CD1c-positive myeloid dendritic cell (primary cell): Measurements from ENCODE around the gene RRP1B.
"Not testable (repeated sequence)": the region's sequence is repeated elsewhere in the genome, so short reads cannot be mapped to it uniquely, and the experiment has no call there.

Experiments
- DNase-seq: peaks from one replicate; pipeline ENCODE4 v3.0.0-alpha.2; 2016; ENCODE audit errors: extremely low spot score

Gene RRP1B

GRCh38 chr21:43697758-43698643 is 38.6 kb downstream of the RRP1B start:
- DNase-seq, result no peak

DNA sequence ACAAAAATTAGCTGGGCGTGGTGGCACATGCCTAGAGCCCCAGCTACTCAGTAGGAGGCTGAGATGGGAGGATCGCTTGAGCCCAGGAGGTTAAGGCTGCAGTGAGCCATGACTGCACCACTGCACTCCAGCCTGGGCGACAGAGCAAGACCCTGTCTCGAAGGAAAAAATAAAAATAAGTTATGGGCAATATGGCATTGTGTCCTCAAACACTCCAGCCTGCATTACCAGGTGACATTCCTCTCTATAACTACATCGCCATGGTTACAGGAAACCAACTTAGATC is 40.1 kb downstream of the RRP1B start:
- DNase-seq, result not testable (repeated sequence)

- DNase-seq, result no peak
Observed at GRCh38 chr21:43699933-43700599, 40.7 kb downstream of the RRP1B start.

DNA sequence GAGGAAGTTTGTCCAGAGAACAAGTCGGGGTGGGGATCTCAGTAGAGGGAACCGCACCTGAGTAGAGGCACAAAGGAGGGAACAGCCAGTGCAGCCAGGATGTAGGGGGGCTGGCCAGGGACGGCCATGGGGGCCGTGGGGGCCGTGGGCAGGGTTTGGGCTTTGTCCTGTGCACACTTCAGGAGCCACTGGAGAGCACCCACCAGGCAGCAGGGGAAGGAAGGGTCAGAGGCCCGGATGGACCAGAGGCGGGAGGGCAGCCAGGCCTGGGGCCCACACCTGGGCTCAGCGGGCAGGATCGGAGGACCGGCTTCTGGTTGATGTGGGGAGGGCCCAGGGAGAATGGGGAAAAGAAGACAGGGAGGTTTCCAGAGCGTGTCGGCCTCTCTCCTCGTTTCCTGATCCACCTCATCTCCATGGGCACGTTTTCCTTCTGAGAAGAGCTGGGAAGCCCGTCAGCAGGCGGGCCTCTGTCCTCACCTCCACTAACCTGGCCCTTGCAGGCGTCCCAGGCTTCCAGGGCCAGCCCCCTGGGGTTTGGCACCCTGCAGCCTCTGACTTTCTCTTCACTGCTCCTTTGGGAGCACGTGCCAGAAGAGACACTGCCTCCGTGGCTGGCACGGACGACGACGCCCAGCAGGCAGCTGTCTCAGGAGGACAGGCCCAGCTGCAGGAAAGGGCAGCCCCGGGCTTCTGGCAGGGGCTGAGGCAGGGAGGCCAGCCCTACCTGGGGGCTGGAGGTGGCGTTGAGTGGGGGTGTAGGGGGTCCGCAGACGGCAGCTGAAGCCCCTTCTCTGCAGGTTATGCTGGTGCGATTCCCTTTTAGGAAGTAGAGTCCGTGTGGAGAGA is 42.8 kb downstream of the RRP1B start:
- no peak for DNase-seq

GRCh38 chr21:43702785-43703034 is 43.4 kb downstream of the RRP1B start:
- no peak for DNase-seq

- DNase-seq, result peak; percentile 43
Observed at GRCh38 chr21:43703035-43703880, 43.9 kb downstream of the RRP1B start.

- DNase-seq, result no peak
Observed at GRCh38 chr21:43707462-43707861, 48.1 kb downstream of the RRP1B start.

GRCh38 chr21:43708745-43709381 is 49.5 kb downstream of the RRP1B start:
- DNase-seq, result no peak

DNA sequence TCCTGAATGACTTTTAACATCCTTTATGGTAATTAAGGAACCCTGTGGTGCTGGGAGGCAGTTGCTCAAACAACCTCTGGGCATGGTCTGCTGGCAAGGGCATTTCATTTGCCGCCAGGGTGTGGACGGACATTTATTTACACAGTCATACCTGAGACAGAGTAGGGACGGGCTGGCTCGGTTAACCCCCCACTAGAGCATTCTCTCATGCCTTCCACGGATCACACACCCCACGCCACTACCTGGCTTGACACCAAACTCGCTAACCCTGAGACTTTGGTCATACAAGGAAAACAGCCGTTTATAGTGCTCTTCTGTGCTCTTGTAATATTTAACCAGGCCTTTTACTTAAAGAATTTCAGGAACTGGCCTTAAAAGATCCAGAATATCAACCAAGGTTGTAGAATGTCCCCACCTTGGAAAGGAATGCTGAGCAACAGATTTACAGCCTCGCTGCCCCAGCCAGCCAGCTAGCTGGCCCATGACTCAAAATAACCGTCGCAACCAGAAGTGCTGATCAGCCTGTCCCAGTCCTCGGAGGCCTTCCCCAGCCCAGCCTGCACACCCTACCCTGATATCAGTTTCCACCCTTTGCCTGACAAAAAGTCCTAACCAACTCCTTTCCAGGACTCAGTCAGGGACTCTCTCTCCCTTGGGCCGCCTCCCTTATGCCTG is 53.0 kb downstream of the RRP1B start:
- DNase-seq, result no peak

DNA sequence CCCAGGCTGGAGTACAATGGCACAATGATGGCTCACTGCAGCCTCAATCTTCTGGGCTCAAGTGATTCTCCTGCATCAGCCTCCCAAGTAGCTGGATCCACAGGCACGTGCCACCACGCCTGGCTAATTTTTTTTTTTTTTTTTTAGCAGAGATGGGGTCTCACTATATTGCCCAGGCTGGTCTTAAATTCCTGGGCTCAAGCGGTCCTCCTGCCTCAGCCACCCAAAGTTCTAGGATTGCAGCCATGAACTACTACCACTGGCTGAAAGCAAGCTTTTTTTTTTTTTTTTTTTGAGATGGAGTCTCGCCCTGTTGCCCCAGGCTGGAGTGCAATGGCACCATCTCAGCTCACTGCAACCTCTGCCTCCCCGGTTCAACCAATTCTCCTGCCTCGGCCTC is 53.8 kb downstream of the RRP1B start:
- not testable (repeated sequence) for DNase-seq

- no peak for DNase-seq
Observed at GRCh38 chr21:43716376-43717165, 57.2 kb downstream of the RRP1B start.

DNA sequence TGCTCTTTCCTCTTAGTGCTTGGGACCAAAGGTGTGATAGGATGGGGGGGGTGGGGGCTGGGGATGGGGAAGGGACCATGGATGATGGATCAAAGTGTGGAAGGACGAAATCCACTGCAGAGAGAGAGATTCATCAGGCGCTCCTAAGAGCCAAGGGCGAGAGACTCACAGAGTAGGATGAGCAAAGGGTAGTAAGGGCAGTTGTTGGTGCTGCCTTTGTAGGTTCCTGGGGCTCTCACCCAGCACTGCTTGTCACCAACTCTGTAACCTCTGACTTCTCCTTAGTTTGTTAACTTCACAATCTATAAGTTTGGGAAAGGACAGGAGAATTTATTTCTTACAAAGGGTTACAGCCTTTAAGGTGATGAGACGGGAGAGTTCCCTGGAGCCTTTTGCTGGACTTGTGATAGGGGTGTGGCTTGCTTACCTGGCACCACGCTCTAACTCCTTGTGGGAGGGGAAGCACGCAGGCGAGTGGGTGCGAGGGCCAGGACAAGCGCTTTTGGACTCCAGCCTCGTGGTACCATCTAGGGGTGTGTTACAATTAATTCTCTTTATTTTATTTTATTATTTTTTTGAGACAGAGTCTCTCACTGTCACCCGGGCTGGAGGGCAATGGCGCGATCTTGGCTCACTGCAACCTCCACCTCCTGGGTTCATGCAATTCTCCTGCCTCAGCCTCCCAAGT is 58.0 kb downstream of the RRP1B start:
- no peak for DNase-seq

- no peak for DNase-seq
Observed at GRCh38 chr21:43717967-43718871, 58.9 kb downstream of the RRP1B start.

DNA sequence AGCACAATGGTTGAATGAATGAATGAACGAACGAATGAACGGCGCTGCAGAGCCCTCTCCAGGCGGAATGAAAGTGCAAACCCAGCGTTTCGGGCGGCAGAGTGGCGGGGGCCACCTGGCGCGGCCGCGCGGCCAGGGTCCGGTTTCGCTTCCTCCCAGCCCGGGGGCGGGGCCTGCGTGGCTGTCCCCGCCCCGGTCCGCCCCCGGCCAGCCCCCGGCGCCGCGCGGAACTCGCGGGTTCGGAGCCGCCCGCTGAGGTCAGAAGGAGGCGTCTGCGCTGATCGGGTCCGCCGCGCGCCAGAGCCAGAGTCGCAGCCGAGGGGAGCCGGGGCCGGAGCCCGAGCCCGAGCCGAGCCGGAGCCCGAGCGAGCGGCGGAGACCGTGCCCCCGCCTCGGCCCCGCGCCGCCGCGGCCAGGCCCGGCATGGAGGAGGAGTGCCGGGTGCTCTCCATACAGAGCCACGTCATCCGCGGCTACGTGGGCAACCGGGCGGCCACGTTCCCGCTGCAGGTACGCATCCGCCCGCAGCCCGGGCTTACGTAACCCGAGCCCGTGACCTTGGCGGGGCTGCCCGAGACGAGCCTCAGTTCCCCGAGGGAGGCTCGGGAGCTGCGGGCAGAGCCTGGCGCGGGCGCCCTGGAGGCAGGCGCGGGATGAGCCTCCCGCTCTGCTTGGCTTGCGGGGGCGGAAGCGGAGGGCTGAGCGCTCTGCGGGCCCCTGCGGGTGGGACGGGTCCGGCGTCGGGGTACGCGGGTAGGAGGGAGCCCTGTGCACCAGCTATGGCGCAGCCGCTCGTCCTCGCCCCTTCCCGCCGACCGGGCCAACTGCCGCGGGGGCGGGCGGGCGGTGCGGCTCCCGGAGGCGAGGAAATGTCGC is 59.8 kb downstream of the RRP1B start, which contains the start of gene PDXK:
Gene PDXK, plus strand, starts transcription at position 258 of the 876 bp plus-strand sequence. Its CDS starts 166 bp downstream, at position 424.
- peak; percentile 96 for DNase-seq

DNA sequence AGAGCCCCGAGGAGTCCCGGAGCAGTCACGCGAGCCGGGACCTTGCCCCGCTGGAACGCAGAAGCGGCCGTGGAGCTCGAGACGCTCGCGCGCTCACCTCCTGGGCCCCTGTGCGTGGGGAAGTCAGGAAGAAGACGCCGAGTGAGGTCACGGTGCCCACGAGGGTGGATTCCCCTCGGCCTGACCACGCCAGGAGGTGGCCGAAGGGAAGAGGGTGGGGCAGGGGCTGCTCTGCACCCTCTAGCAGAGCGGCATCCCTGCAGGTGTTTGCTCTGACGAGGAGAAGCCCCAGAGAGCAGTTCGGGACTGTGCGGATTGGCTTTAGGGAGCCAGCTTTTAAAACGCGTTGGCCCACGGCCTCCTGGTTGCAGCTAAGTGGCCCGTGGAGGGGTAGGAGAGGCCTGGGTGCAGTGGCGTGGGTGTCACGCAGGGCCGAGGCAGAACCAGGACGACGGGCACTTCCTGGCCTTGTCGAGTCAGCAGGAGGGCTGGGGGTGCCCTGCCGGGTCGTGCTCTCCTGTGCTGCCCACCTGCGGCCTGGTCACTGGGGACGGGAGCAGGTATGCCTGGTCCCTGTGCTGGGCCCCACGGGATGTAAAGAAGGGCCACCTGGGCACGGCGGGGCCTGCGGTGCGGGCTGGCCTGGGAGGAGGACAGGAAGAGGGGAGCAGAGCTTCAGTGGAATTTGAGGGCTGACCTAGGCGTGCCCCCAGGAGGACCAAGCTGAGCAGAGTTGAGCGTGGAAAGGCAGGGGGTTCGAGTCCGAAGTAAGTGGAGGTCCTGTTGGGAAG is 60.6 kb downstream of the RRP1B start:
- peak; percentile 69 for DNase-seq

DNA sequence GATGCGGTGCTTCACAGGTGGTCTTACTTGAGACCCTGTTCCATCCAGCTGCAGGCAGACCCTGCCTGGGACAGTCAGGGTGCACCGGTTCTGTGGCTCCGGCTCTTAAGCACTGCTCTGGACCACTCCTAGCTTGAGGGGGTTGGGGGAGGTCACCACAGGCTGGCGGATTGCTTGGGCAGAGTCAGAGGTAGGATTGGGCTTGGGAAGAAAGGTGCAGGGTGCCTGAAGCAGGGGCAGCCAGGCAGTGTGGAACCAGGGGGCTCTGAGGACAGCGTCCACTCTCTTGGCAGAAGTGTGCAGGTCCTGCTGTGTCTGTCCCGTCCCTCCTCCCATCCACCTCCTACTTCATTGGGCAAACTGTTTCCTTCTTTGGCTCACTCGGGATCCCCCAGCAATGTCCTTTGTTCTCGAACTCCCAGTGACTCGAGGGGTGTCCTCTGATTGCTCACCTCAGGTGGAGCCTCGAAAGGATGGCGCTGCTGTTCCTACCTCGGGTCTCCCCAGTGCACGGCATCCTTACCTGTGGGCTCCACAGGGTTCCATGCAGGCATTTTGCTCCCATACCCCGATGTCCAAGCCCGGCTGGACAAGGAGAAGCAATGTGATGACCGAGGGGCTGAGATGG is 61.3 kb downstream of the RRP1B start:
- no peak for DNase-seq
